ENCODE results near the gene PRKAG3. TPM values are rescaled to one million over a fixed set of nuclear protein-coding genes. Genes with fewer than 3 reads are reported as not detected.

PRKAG3 gene
- total RNA-seq, 1 experiment from 2014 or later: not detected

DNA sequence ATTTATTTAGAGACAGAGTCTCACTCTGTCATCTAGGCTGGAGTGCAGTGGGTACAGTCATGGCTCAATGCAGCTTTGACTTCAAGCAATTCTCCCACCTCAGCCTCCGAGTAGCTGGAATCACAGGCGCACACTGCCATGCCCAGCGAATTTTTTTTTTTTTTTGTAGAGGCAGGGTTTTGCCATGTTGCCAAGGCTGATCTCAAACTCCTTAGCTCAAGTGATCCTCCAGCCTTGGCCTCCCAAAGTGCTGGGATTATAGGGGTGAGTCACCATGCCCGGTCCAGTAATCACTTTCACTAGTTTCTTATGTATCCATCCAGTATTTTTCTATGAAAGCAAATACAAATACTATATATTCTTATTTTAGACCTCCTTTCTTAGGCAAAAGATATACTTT is 24.0 kb downstream of the PRKAG3 start:
- Histone ChIP-seq H3K4me1 (replicated peaks; ENCODE audit: insufficient read depth) (peaks cover 20% of the 10 kb centered on the region), H3K9me2 (ENCODE audit: insufficient read depth) (no peaks in the 10 kb centered on the region), H3K4me3 (no peak overlapping the region), H3F3A (ENCODE audit: insufficient read depth, low read depth) (peaks cover 20% of the 10 kb centered on the region), H4K20me1 (ENCODE audit: insufficient read depth) (no peaks in the 10 kb centered on the region), H3K36me3 (ENCODE audit: low read depth) (no peaks in the 10 kb centered on the region), H3K27ac (no peak overlapping the region), H3K9me3 (ENCODE audit: insufficient read depth, low read depth) (peaks cover 3% of the 10 kb centered on the region; the same call in 1 of the 2 replicates), H2AFZ (no peak overlapping the region), H3K79me2 (ENCODE audit: low read depth) (no peaks in the 10 kb centered on the region), H3K4me2 (no peak overlapping the region), H3K27me3 (ENCODE audit: insufficient read depth, low read depth) (no peaks in the 10 kb centered on the region)
- no peak for DNase-seq
- no TSS peak for BruUV-seq (replicated peaks)
- intact Hi-C loops (cut with micrococcal nuclease; ENCODE audit: unreplicated experiment): loop anchor here (2.0 kb wide), 1 partner anchor 27 kb away; no protein-coding TSS in a partner anchor
- CTCF ChIA-PET: no interaction called here
- no peak for TF ChIP-seq EZH2 (IDR thresholded peaks at IDR 0.05; ENCODE audit: low read depth)
- TF ChIP-seq, protein P1, sequence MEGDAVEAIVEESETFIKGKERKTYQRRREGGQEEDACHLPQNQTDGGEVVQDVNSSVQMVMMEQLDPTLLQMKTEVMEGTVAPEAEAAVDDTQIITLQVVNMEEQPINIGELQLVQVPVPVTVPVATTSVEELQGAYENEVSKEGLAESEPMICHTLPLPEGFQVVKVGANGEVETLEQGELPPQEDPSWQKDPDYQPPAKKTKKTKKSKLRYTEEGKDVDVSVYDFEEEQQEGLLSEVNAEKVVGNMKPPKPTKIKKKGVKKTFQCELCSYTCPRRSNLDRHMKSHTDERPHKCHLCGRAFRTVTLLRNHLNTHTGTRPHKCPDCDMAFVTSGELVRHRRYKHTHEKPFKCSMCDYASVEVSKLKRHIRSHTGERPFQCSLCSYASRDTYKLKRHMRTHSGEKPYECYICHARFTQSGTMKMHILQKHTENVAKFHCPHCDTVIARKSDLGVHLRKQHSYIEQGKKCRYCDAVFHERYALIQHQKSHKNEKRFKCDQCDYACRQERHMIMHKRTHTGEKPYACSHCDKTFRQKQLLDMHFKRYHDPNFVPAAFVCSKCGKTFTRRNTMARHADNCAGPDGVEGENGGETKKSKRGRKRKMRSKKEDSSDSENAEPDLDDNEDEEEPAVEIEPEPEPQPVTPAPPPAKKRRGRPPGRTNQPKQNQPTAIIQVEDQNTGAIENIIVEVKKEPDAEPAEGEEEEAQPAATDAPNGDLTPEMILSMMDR (conservative IDR thresholded peaks at IDR 0.05): no peak
- POLR2A ChIA-PET (ENCODE audit: unreplicated experiment): no interaction called here

DNA sequence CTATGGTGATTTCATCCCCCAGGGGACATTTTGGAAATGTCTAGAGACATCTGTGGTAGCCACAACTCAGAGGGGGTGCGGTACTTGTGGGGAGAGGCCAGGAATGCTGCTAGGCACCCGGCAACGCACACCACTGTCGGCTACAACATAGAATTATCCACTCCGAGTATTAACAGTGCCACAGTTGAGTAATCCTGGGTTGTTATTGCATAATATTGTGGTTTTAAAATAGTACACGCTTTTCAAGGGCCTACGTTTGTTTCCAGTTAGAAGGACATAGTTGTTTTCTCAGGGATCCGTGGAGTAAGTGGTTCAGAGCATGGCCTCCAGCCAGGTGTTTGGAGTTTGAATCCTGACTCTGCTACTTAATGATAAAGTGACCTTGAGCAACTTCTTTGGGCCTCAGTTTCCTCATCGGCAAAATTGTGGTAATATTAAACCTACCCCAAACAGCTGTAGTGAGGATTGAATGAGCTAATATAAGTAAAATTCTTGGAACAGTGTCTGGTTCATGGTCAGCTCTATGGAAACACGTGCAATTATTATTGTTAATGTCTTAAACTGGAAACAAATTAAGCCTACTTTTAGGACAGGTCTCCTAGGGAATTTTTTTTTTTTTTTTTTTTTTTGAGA is 25.1 kb downstream of the PRKAG3 start:
- intact Hi-C loops (cut with micrococcal nuclease; ENCODE audit: unreplicated experiment): loop anchor here (2.0 kb wide), 1 partner anchor 28 kb away; no protein-coding TSS in a partner anchor
- 0 out of 2 replicates have a peak overlapping the region, but pooled peaks have one; percentile 35 for H3K4me3 ChIP-seq
- peak; percentile 76 to 88 for DNase-seq
- peaks cover 3% of the 10 kb centered on the region; the same call in 1 of the 2 replicates for H3K9me3 ChIP-seq (ENCODE audit: insufficient read depth, low read depth)
- peak overlapping the region; percentile 68 for H3K27ac ChIP-seq
- peaks cover 20% of the 10 kb centered on the region for H3F3A ChIP-seq (ENCODE audit: insufficient read depth, low read depth)
- H2AFZ ChIP-seq: peak overlapping the region; percentile 55; the same call in 1 of the 2 replicates
- H3K9me2 ChIP-seq (ENCODE audit: insufficient read depth): no peaks in the 10 kb centered on the region
- H3K27me3 ChIP-seq (ENCODE audit: insufficient read depth, low read depth): no peaks in the 10 kb centered on the region
- TF ChIP-seq, protein P1 (conservative IDR thresholded peaks at IDR 0.05): no peak
- no peak for TF ChIP-seq EZH2 (IDR thresholded peaks at IDR 0.05; ENCODE audit: low read depth)
- peaks cover 20% of the 10 kb centered on the region for H3K4me1 ChIP-seq (replicated peaks; ENCODE audit: insufficient read depth)
- H3K4me2 ChIP-seq: peak overlapping the region; percentile 57
- H3K79me2 ChIP-seq (ENCODE audit: low read depth): no peaks in the 10 kb centered on the region
- BruUV-seq (replicated peaks): no TSS peak
- no peaks in the 10 kb centered on the region for H4K20me1 ChIP-seq (ENCODE audit: insufficient read depth)
- ChIA-PET CTCF (no interaction called here), POLR2A (ENCODE audit: unreplicated experiment) (interaction anchor here (0.7 kb wide), 1 partner anchor 28 kb away, joined by 3 read pairs; no protein-coding TSS in a partner anchor)
- no peaks in the 10 kb centered on the region for H3K36me3 ChIP-seq (ENCODE audit: low read depth)

DNA sequence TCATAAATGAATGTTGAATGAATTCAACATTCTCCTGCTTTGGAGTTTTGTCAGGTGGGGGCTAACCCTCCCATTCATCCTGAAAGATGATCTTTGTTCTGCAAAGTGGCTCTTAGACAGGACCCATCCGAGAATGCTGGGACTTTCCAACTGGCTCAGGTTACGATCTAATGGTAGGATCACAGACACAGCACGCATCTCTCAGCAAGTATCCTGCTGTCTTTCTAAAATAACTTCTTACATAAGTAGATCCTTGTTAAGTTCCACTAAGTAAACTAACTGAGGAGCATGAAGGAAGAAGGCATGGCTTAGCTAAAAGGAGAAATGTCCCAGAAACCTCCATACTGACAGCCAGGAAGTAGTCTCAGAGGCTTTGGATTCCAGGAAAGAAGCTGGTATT is 26.0 kb downstream of the PRKAG3 start:
- ChIA-PET CTCF (no interaction called here), POLR2A (ENCODE audit: unreplicated experiment) (no interaction called here)
- Histone ChIP-seq H3K4me1 (replicated peaks; ENCODE audit: insufficient read depth) (peaks cover 20% of the 10 kb centered on the region), H3K27ac (peak overlapping the region; percentile 68), H3K79me2 (ENCODE audit: low read depth) (no peaks in the 10 kb centered on the region), H3K27me3 (ENCODE audit: insufficient read depth, low read depth) (no peaks in the 10 kb centered on the region), H3K4me3 (no peak overlapping the region), H3K4me2 (peak overlapping the region; percentile 57), H3F3A (ENCODE audit: insufficient read depth, low read depth) (peaks cover 20% of the 10 kb centered on the region), H3K36me3 (ENCODE audit: low read depth) (no peaks in the 10 kb centered on the region), H3K9me3 (ENCODE audit: insufficient read depth, low read depth) (peaks cover 3% of the 10 kb centered on the region; the same call in 1 of the 2 replicates), H2AFZ (no peak overlapping the region), H4K20me1 (ENCODE audit: insufficient read depth) (no peaks in the 10 kb centered on the region), H3K9me2 (ENCODE audit: insufficient read depth) (no peaks in the 10 kb centered on the region)
- TF ChIP-seq, protein P1 (conservative IDR thresholded peaks at IDR 0.05): no peak
- TF ChIP-seq EZH2 (IDR thresholded peaks at IDR 0.05; ENCODE audit: low read depth): no peak
- DNase-seq: no peak
- no TSS peak for BruUV-seq (replicated peaks)
- intact Hi-C loops (cut with micrococcal nuclease; ENCODE audit: unreplicated experiment): loop anchor here (2.0 kb wide), 1 partner anchor 29 kb away; no protein-coding TSS in a partner anchor
